HUES64 (cell line): ENCODE measurements around the gene HAPLN2.
"Not testable (repeated sequence)": the region's sequence is repeated elsewhere in the genome, so short reads cannot be mapped to it uniquely, and the experiment has no call there.

Experiments used
- H3K27ac ChIP-seq: 2 replicates; pipeline ENCODE4 v1.7.0; 2013; ENCODE audit warnings: low read depth, low read length, inconsistent platforms
- H3K27me3 ChIP-seq: 2 replicates; pipeline ENCODE4 v1.6.1; 2013; ENCODE audit warnings: mild to moderate bottlenecking, low read length; ENCODE audit not compliant: insufficient read depth
- H3K36me3 ChIP-seq: 2 replicates; pipeline ENCODE4 v1.6.1; 2013; ENCODE audit warnings: mild to moderate bottlenecking, low read length; ENCODE audit not compliant: insufficient read depth
- H3K4me1 ChIP-seq: 2 replicates; pipeline ENCODE4 v1.6.1; 2013; ENCODE audit warnings: mild to moderate bottlenecking, low read length, moderate library complexity; ENCODE audit not compliant: insufficient read depth
- H3K4me3 ChIP-seq: 2 replicates; pipeline ENCODE4 v1.5.1; 2013; ENCODE audit warnings: mild to moderate bottlenecking, low read length, moderate library complexity
- H3K9ac ChIP-seq: 2 replicates; pipeline ENCODE4 v1.6.1; 2013; ENCODE audit warnings: mild to moderate bottlenecking, low read depth, low read length
- H3K9me3 ChIP-seq: 2 replicates; pipeline ENCODE4 v1.6.1; 2013; ENCODE audit warnings: low read depth, low read length; ENCODE audit not compliant: insufficient read depth
- WGBS: fragments of 150-250, 120-280 bp; methylation state at CpG from one replicate; pipeline ENCODE4 v1.1.7; 2013; ENCODE audit warnings: missing lambda C conversion rate; 5-methylcytosine and 5-hydroxymethylcytosine counted together

HAPLN2 gene

GRCh38 chr1:156623946-156624813 is 5.0 kb downstream of the HAPLN2 start:
- peaks cover 77% of the 10 kb centered on the region for H3K27me3 ChIP-seq
- no peak overlapping the region; the same call in 1 of the 2 replicates for H3K9ac ChIP-seq
- H3K4me1 ChIP-seq, result peaks cover under 1% of the 10 kb centered on the region; the same call in 1 of the 2 replicates
- WGBS, result 2% methylated on average over 87 of the region's 87 CpGs
- no peaks in the 10 kb centered on the region for H3K9me3 ChIP-seq
- H3K27ac ChIP-seq, result no peak overlapping the region
- peak overlapping the region; percentile 68 for H3K4me3 ChIP-seq
- no peaks in the 10 kb centered on the region for H3K36me3 ChIP-seq

- Histone ChIP-seq H3K9ac (no peak overlapping the region), H3K36me3 (no peaks in the 10 kb centered on the region), H3K9me3 (no peaks in the 10 kb centered on the region), H3K4me1 (no peaks in the 10 kb centered on the region), H3K4me3 (peak overlapping the region; percentile 68), H3K27me3 (peaks cover 70% of the 10 kb centered on the region), H3K27ac (no peak overlapping the region)
- 2% methylated on average over 50 of the region's 55 CpGs for WGBS
Observed at GRCh38 chr1:156624814-156625435, 5.7 kb downstream of the HAPLN2 start.

- Histone ChIP-seq H3K36me3 (no peaks in the 10 kb centered on the region), H3K27me3 (peaks cover 64% of the 10 kb centered on the region), H3K4me3 (peak overlapping the region; percentile 68), H3K4me1 (no peaks in the 10 kb centered on the region), H3K9ac (no peak overlapping the region), H3K9me3 (no peaks in the 10 kb centered on the region), H3K27ac (no peak overlapping the region)
- WGBS, result 3% methylated on average over 45 of the region's 45 CpGs
Observed at GRCh38 chr1:156625436-156626078, 6.3 kb downstream of the HAPLN2 start.

GRCh38 chr1:156626079-156626438 is 6.8 kb downstream of the HAPLN2 start:
- Histone ChIP-seq H3K4me1 (no peaks in the 10 kb centered on the region), H3K27me3 (peaks cover 64% of the 10 kb centered on the region), H3K9ac (no peak overlapping the region), H3K4me3 (no peak overlapping the region), H3K36me3 (no peaks in the 10 kb centered on the region), H3K9me3 (no peaks in the 10 kb centered on the region), H3K27ac (no peak overlapping the region)
- WGBS, result 50% methylated on average over 4 of the region's 4 CpGs

- H3K9ac ChIP-seq, result no peak overlapping the region
- H3K4me3 ChIP-seq, result no peak overlapping the region
- no peak overlapping the region for H3K27ac ChIP-seq
- peaks cover 53% of the 10 kb centered on the region for H3K27me3 ChIP-seq
- H3K4me1 ChIP-seq, result no peaks in the 10 kb centered on the region
- no peaks in the 10 kb centered on the region for H3K9me3 ChIP-seq
- no peaks in the 10 kb centered on the region for H3K36me3 ChIP-seq
- 79% methylated on average over 2 of the region's 2 CpGs for WGBS
Observed at GRCh38 chr1:156627313-156627880, 8.2 kb downstream of the HAPLN2 start.

GRCh38 chr1:156629823-156630449 is 10.7 kb downstream of the HAPLN2 start:
- WGBS, result 88% methylated on average over 8 of the region's 8 CpGs

GRCh38 chr1:156631152-156631551 is 11.9 kb downstream of the HAPLN2 start:
- peaks cover 46% of the 10 kb centered on the region for H3K27me3 ChIP-seq
- not testable (repeated sequence) for H3K4me1 ChIP-seq, H3K9ac ChIP-seq, H3K36me3 ChIP-seq, H3K9me3 ChIP-seq, H3K27ac ChIP-seq, H3K4me3 ChIP-seq
- WGBS, result 67% methylated on average over 9 of the region's 9 CpGs

More at GRCh38 chr1:156629823-156630449, 10.7 kb downstream of the HAPLN2 start:
- H3K27me3 ChIP-seq, result peaks cover 46% of the 10 kb centered on the region
- H3K4me3 ChIP-seq, result no peak overlapping the region
- no peaks in the 10 kb centered on the region for H3K4me1 ChIP-seq
- H3K9me3 ChIP-seq, result no peaks in the 10 kb centered on the region
- H3K36me3 ChIP-seq, result no peaks in the 10 kb centered on the region
- no peak overlapping the region for H3K9ac ChIP-seq
- no peak overlapping the region for H3K27ac ChIP-seq

GRCh38 chr1:156632355-156632754 is 13.1 kb downstream of the HAPLN2 start:
- H3K27me3 ChIP-seq, result peaks cover 45% of the 10 kb centered on the region
- no peak overlapping the region for H3K9ac ChIP-seq
- H3K36me3 ChIP-seq, result no peaks in the 10 kb centered on the region
- H3K4me3 ChIP-seq, result no peak overlapping the region
- H3K27ac ChIP-seq, result no peak overlapping the region
- no peaks in the 10 kb centered on the region for H3K4me1 ChIP-seq
- WGBS, result 76% methylated on average over 3 of the region's 3 CpGs
- no peaks in the 10 kb centered on the region for H3K9me3 ChIP-seq

- WGBS, result 73% methylated on average over 7 of the region's 8 CpGs
- Histone ChIP-seq H3K9ac (no peak overlapping the region), H3K27me3 (peaks cover 84% of the 10 kb centered on the region), H3K4me1 (peaks cover 12% of the 10 kb centered on the region; the same call in 1 of the 2 replicates), H3K9me3 (no peaks in the 10 kb centered on the region), H3K36me3 (no peaks in the 10 kb centered on the region), H3K27ac (no peak overlapping the region), H3K4me3 (no peak overlapping the region)
Observed at GRCh38 chr1:156638189-156638985, 19.2 kb downstream of the HAPLN2 start.

- Histone ChIP-seq H3K4me3 (no peak overlapping the region), H3K27me3 (peaks cover 90% of the 10 kb centered on the region)
Observed at GRCh38 chr1:156639601-156640101, 20.4 kb downstream of the HAPLN2 start.

More at GRCh38 chr1:156639601-156640101, 20.4 kb downstream of the HAPLN2 start:
- H3K27ac ChIP-seq, result no peak overlapping the region
- no peaks in the 10 kb centered on the region for H3K9me3 ChIP-seq
- WGBS, result 77% methylated on average over 6 of the region's 6 CpGs
- H3K4me1 ChIP-seq, result peaks cover 12% of the 10 kb centered on the region; the same call in 1 of the 2 replicates
- no peaks in the 10 kb centered on the region for H3K36me3 ChIP-seq
- no peak overlapping the region for H3K9ac ChIP-seq
